HEK293 (cell line): ENCODE data around the gene GTF2A1L.

ENCODE experiments used
- CTCF ChIA-PET: fragments of 350-600 bp; formaldehyde crosslinking; extraction: SDS; loops from one replicate; lab custom pipeline; 2021; ENCODE audit warnings: antibody characterized with exemption; lab: Yijun Ruan, JAX
- POLR2A ChIA-PET: fragments of 300-600 bp; formaldehyde crosslinking; extraction: SDS; loops from one replicate; lab custom pipeline; 2020; ENCODE audit warnings: antibody characterized with exemption, inconsistent platforms; lab: Yijun Ruan, JAX
- H3K27ac ChIP-seq: fragments of 200-500 bp; sonication (Bioruptor generic); 2 replicates; pipeline ENCODE4 v1.5.1; 2014; ENCODE audit warnings: low read depth, low read length, control low read depth, inconsistent platforms; ENCODE audit errors: extremely low read depth
- H3K36me3 ChIP-seq, 2 experiments: fragments of 200-500 bp in 1 of 2; sonication (Bioruptor generic) in 1 of 2; 1 replicate in 1 of 2; 2 replicates in 1 of 2; pipeline ENCODE4 v1.5.1; 2014 to 2017; ENCODE audit warnings: inconsistent platforms in 2 of 2, low read length in 2 of 2; ENCODE audit not compliant: control insufficient read depth in 2 of 2, insufficient read depth in 1 of 2
- H3K4me1 ChIP-seq: fragments of 200-500 bp; sonication (Bioruptor generic); 2 replicates; pipeline ENCODE4 v1.5.1; 2014; ENCODE audit warnings: mild to moderate bottlenecking, low read length, inconsistent platforms; ENCODE audit not compliant: control insufficient read depth, insufficient read depth
- H3K4me3 ChIP-seq: 2 replicates; pipeline ENCODE4 v1.5.1; 2011; ENCODE audit warnings: low read depth, mild to moderate bottlenecking, control low read depth, low read length, moderate library complexity
- H3K9me3 ChIP-seq: fragments of 200-500 bp; sonication (Bioruptor generic); 2 replicates; pipeline ENCODE4 v1.5.1; 2014; ENCODE audit warnings: low read depth, low read length, inconsistent platforms; ENCODE audit not compliant: control insufficient read depth, insufficient read depth
- GLIS1 ChIP-seq: fragments of 450-650 bp; formaldehyde crosslinking; IDR thresholded peaks from 2 replicates; pipeline ENCODE4 v1.5.1; 2016; ENCODE audit warnings: missing biosample characterization, missing genetic modification characterization
- ZBTB21 ChIP-seq: fragments of 450-650 bp; formaldehyde crosslinking; IDR thresholded peaks from 2 replicates; pipeline ENCODE4 v1.5.1; 2017; ENCODE audit warnings: missing biosample characterization, missing genetic modification characterization
- ZNF169 ChIP-seq: fragments of 450-650 bp; formaldehyde crosslinking; IDR thresholded peaks from 2 replicates; pipeline ENCODE4 v1.5.1; 2016; ENCODE audit warnings: missing biosample characterization, missing genetic modification characterization
- ZNF174 ChIP-seq: fragments of 450-650 bp; formaldehyde crosslinking; IDR thresholded peaks from 2 replicates; pipeline ENCODE4 v1.5.0; 2017; ENCODE audit warnings: missing biosample characterization, mild to moderate bottlenecking, missing genetic modification characterization
- ZNF19 ChIP-seq: fragments of 450-650 bp; formaldehyde crosslinking; IDR thresholded peaks from 2 replicates; pipeline ENCODE4; 2016; ENCODE audit warnings: missing biosample characterization, missing genetic modification characterization, low read depth
- ZNF292 ChIP-seq: fragments of 450-650 bp; formaldehyde crosslinking; IDR thresholded peaks from 2 replicates; pipeline ENCODE4 v1.5.1; 2016; ENCODE audit warnings: low read depth, missing biosample characterization, missing genetic modification characterization, borderline replicate concordance
- ZNF394 ChIP-seq: fragments of 450-650 bp; formaldehyde crosslinking; IDR thresholded peaks from 2 replicates; pipeline ENCODE4 v1.5.1; 2016; ENCODE audit warnings: missing biosample characterization, missing genetic modification characterization, mild to moderate bottlenecking, moderate library complexity, borderline replicate concordance
- ZNF416 ChIP-seq: fragments of 450-650 bp; formaldehyde crosslinking; IDR thresholded peaks from 2 replicates; pipeline ENCODE4 v1.5.1; 2016; ENCODE audit warnings: missing biosample characterization, missing genetic modification characterization
- ZNF514 ChIP-seq: fragments of 450-650 bp; formaldehyde crosslinking; IDR thresholded peaks from 2 replicates; pipeline ENCODE4 v1.5.1; 2016; ENCODE audit warnings: missing biosample characterization, missing genetic modification characterization
- ZNF549 ChIP-seq: fragments of 450-650 bp; IDR thresholded peaks from 2 replicates; pipeline ENCODE4 v1.5.1; 2018; ENCODE audit warnings: missing biosample characterization, missing genetic modification characterization, mild to moderate bottlenecking, inconsistent platforms, moderate library complexity
- ZNF792 ChIP-seq: fragments of 450-650 bp; formaldehyde crosslinking; IDR thresholded peaks from 2 replicates; pipeline ENCODE4 v1.5.1; 2016; ENCODE audit warnings: missing biosample characterization, missing genetic modification characterization
- TF ChIP-seq, protein P1 (sequence below): fragments of 450-650 bp; IDR thresholded peaks from 2 replicates; pipeline ENCODE4 v1.5.1; 2018; ENCODE audit warnings: missing biosample characterization, mild to moderate bottlenecking, missing genetic modification characterization
- TF ChIP-seq, protein P2 (sequence below): fragments of 450-650 bp; formaldehyde crosslinking; optimal IDR thresholded peaks from 2 replicates; pipeline ENCODE3; 2016; ENCODE audit warnings: missing biosample characterization, mild to moderate bottlenecking, missing genetic modification characterization
- TF ChIP-seq, protein P3 (sequence below): fragments of 450-650 bp; formaldehyde crosslinking; IDR thresholded peaks from 2 replicates; pipeline ENCODE4 v1.5.1; 2016; ENCODE audit warnings: missing biosample characterization, missing genetic modification characterization, low read depth
- TF ChIP-seq, protein P4 (sequence below): fragments of 450-650 bp; formaldehyde crosslinking; IDR thresholded peaks from 2 replicates; pipeline ENCODE4; 2016; ENCODE audit warnings: missing biosample characterization, missing genetic modification characterization

The GTF2A1L gene

DNA sequence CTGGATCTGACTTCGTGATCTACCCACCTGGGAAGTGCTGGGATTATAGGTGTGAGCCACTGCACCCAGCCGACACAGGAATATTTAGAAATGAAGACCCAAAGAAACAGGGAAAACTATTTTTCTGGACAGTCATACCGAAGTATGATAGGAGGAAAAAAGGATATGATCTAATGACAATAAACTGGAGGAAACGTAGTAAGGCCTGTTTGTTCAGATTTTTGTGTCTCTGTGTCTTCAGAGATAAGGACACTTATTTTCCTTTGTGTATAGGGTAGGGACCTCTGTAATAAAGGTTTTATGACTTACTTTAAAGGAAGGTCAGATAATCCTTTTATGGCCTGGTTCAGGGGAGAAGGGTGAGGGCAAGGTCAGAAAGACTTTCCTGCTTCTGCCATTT, 55.9 kb downstream of the GTF2A1L start:
- H3K9me3 ChIP-seq = no peaks in the 10 kb centered on the region
- ChIA-PET POLR2A (no interaction called here), CTCF (no interaction called here)
- H3K4me3 ChIP-seq = no peak overlapping the region
- TF ChIP-seq ZNF19 = no peak
- no peak for TF ChIP-seq ZNF792 (tag by site-specific recombination)
- TF ChIP-seq, protein P1, sequence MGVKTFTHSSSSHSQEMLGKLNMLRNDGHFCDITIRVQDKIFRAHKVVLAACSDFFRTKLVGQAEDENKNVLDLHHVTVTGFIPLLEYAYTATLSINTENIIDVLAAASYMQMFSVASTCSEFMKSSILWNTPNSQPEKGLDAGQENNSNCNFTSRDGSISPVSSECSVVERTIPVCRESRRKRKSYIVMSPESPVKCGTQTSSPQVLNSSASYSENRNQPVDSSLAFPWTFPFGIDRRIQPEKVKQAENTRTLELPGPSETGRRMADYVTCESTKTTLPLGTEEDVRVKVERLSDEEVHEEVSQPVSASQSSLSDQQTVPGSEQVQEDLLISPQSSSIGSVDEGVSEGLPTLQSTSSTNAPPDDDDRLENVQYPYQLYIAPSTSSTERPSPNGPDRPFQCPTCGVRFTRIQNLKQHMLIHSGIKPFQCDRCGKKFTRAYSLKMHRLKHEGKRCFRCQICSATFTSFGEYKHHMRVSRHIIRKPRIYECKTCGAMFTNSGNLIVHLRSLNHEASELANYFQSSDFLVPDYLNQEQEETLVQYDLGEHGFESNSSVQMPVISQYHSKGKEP (tag by site-specific recombination) = no peak
- no peak for TF ChIP-seq ZNF394 (tag by site-specific recombination)
- no peak for TF ChIP-seq ZNF169 (tag by site-specific recombination)
- TF ChIP-seq GLIS1 (tag by site-specific recombination) = no peak
- TF ChIP-seq ZNF416 (tag by site-specific recombination) = no peak
- TF ChIP-seq ZNF514 (tag by site-specific recombination) = no peak
- no peak overlapping the region for H3K27ac ChIP-seq
- no peaks in the 10 kb centered on the region for H3K36me3 ChIP-seq
- H3K4me1 ChIP-seq = no peaks in the 10 kb centered on the region

DNA sequence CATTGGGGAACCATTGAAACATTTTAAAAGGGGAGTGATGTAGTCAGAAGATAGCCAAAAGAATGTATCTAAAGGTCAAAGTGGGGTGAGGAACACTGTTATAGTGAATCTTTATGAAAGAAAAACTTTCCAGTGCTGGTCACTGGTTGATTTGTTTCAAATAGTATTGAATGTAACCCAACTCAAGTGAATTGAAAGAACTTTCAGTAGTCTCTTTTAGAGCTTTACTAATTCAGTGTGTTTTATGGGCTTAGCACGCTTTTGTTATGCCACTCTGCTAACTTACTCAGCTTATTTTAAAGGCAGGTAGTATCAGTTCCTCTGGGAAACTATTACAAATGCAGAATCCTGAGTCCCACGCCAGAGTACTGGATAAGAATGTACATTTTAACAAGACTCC, 57.3 kb downstream of the GTF2A1L start:
- ChIA-PET POLR2A (no interaction called here), CTCF (interaction anchor here (0.5 kb wide), 1 partner anchor 89 kb away, joined by 3 read pairs; no protein-coding TSS in a partner anchor)
- Histone ChIP-seq H3K4me1 (no peaks in the 10 kb centered on the region), H3K4me3 (no peak overlapping the region), H3K9me3 (no peaks in the 10 kb centered on the region), H3K36me3 (no peaks in the 10 kb centered on the region), H3K27ac (no peak overlapping the region)
- TF ChIP-seq ZNF174 (tag by site-specific recombination) = no peak
- TF ChIP-seq, protein P2, sequence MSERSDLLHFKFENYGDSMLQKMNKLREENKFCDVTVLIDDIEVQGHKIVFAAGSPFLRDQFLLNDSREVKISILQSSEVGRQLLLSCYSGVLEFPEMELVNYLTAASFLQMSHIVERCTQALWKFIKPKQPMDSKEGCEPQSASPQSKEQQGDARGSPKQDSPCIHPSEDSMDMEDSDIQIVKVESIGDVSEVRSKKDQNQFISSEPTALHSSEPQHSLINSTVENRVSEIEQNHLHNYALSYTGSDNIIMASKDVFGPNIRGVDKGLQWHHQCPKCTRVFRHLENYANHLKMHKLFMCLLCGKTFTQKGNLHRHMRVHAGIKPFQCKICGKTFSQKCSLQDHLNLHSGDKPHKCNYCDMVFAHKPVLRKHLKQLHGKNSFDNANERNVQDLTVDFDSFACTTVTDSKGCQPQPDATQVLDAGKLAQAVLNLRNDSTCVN (tag by site-specific recombination) = no peak

DNA sequence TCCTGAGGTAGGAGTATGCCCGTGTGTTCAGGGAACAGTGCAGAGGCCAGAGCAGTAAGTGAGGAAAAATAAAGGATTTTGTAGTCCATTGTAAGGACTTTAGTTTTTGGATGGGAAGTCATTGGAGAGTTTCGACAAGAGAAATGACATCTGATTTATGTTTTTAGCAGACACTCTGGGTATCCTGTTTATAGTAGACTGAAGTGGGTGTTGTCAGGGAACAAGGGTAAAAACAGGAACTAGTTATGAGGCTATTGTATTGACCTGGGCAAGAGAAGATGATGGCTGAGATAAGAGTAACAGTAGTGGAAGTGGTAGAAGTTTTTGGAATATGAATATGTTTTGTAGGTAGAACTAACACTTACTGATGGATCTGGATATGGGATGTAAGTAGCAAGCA, 59.8 kb downstream of the GTF2A1L start:
- CTCF ChIA-PET = no interaction called here
- no peaks in the 10 kb centered on the region for H3K9me3 ChIP-seq
- TF ChIP-seq, protein P3, sequence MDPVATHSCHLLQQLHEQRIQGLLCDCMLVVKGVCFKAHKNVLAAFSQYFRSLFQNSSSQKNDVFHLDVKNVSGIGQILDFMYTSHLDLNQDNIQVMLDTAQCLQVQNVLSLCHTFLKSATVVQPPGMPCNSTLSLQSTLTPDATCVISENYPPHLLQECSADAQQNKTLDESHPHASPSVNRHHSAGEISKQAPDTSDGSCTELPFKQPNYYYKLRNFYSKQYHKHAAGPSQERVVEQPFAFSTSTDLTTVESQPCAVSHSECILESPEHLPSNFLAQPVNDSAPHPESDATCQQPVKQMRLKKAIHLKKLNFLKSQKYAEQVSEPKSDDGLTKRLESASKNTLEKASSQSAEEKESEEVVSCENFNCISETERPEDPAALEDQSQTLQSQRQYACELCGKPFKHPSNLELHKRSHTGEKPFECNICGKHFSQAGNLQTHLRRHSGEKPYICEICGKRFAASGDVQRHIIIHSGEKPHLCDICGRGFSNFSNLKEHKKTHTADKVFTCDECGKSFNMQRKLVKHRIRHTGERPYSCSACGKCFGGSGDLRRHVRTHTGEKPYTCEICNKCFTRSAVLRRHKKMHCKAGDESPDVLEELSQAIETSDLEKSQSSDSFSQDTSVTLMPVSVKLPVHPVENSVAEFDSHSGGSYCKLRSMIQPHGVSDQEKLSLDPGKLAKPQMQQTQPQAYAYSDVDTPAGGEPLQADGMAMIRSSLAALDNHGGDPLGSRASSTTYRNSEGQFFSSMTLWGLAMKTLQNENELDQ = no peak
- TF ChIP-seq ZNF292 (tag by site-specific recombination) = no peak
- TF ChIP-seq ZNF549 (tag by site-specific recombination) = no peak
- TF ChIP-seq ZNF514 (tag by site-specific recombination) = no peak
- TF ChIP-seq ZBTB21 (tag by site-specific recombination) = no peak
- TF ChIP-seq, protein P4, sequence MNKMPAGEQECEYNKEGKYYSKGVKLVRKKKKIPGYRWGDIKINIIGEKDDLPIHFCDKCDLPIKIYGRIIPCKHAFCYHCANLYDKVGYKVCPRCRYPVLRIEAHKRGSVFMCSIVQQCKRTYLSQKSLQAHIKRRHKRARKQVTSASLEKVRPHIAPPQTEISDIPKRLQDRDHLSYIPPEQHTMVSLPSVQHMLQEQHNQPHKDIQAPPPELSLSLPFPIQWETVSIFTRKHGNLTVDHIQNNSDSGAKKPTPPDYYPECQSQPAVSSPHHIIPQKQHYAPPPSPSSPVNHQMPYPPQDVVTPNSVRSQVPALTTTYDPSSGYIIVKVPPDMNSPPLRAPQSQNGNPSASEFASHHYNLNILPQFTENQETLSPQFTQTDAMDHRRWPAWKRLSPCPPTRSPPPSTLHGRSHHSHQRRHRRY (tag by site-specific recombination) = no peak
- no peaks in the 10 kb centered on the region for H3K36me3 ChIP-seq
- POLR2A ChIA-PET = no interaction called here
- H3K4me3 ChIP-seq = no peak overlapping the region
- H3K27ac ChIP-seq = no peak overlapping the region
- no peaks in the 10 kb centered on the region for H3K4me1 ChIP-seq
